ENCODE results near the gene NUP107. TPM values are rescaled to one million over a fixed set of nuclear protein-coding genes. Genes with fewer than 3 reads are reported as not detected.

The NUP107 gene
- total RNA-seq, 4 donors from 2014 or later: 36.1 to 83.6 (median 43.5) TPM

GRCh38 chr12:68761901-68762630 lies 75.3 kb downstream of the NUP107 start:
- no peak for DNase-seq
- Histone ChIP-seq H3K27ac (no peak overlapping the region), H3K36me3 (peaks cover 0 to 4% of the 10 kb centered on the region in 2 donors), H3K4me1 (no peaks in the 10 kb centered on the region), H3K27me3 (no peaks in the 10 kb centered on the region), H3K9me3 (no peaks in the 10 kb centered on the region), H3K4me3 (replicated peaks in 1 of 3) (no peak overlapping the region)
- intact Hi-C loops (cut with DNase I): no loop called here
- TF ChIP-seq POLR2A (IDR thresholded peaks at IDR 0.05): no peak
- TF ChIP-seq, protein P1, sequence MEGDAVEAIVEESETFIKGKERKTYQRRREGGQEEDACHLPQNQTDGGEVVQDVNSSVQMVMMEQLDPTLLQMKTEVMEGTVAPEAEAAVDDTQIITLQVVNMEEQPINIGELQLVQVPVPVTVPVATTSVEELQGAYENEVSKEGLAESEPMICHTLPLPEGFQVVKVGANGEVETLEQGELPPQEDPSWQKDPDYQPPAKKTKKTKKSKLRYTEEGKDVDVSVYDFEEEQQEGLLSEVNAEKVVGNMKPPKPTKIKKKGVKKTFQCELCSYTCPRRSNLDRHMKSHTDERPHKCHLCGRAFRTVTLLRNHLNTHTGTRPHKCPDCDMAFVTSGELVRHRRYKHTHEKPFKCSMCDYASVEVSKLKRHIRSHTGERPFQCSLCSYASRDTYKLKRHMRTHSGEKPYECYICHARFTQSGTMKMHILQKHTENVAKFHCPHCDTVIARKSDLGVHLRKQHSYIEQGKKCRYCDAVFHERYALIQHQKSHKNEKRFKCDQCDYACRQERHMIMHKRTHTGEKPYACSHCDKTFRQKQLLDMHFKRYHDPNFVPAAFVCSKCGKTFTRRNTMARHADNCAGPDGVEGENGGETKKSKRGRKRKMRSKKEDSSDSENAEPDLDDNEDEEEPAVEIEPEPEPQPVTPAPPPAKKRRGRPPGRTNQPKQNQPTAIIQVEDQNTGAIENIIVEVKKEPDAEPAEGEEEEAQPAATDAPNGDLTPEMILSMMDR (IDR thresholded peaks at IDR 0.05): no peak
- 79 to 84% methylated on average over 8 of the region's 8 CpGs for WGBS, 2 donors

DNA sequence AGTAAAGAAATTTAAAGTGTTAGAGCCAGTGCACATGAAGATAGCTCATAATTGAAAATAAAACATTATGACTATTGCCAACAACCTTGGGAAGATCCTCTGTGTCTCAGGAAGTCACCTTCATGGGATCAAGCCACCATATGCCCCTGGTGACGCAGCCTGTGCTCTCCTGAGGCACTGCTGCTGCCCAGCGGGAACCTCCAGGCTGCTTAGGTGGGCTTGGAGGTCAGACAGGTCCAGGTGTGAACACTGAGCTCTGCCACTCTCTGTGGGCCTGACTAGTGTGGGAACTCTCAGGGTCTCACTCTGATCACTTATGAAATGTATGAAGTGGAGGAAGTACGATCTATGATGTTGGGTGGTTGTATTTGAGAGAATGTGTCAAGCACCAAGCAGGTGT lies 75.9 kb downstream of the NUP107 start:
- WGBS, 2 donors: 90 to 95% methylated on average over 3 of the region's 3 CpGs
- H3K27ac ChIP-seq: no peak overlapping the region
- DNase-seq: no peak
- TF ChIP-seq, protein P1 (IDR thresholded peaks at IDR 0.05): no peak
- no peak for TF ChIP-seq POLR2A (IDR thresholded peaks at IDR 0.05)
- no peak overlapping the region for H3K4me3 ChIP-seq (replicated peaks in 1 of 3)
- peaks cover 0 to 4% of the 10 kb centered on the region in 2 donors for H3K36me3 ChIP-seq
- H3K27me3 ChIP-seq: no peaks in the 10 kb centered on the region
- no peaks in the 10 kb centered on the region for H3K9me3 ChIP-seq
- intact Hi-C loops (cut with DNase I): no loop called here
- no peaks in the 10 kb centered on the region for H3K4me1 ChIP-seq

DNA sequence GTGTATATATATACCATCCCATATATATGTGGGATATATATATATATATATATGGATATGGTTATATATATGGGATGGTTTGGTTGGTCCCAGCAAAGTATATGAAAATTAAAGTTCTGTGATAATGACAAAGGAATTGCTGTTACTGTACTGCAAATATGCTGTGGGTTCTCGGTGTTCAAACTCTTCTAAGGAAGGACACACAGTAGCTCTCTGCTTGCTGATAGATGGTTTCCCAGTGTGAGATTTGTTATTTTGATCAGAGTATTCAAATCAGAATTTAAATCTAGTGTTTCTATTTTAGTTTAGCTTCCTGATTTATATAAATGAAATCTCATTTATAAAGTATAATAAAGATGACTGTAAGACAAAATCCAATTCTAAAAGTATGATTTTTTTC lies 78.9 kb downstream of the NUP107 start:
- no peak overlapping the region for H3K27ac ChIP-seq
- H3K4me1 ChIP-seq: no peaks in the 10 kb centered on the region
- TF ChIP-seq POLR2A (IDR thresholded peaks at IDR 0.05): no peak
- TF ChIP-seq, protein P1 (IDR thresholded peaks at IDR 0.05): no peak
- DNase-seq: no peak
- 96 to 100% methylated on average over 1 of the region's 1 CpG for WGBS, 2 donors
- H3K9me3 ChIP-seq: no peaks in the 10 kb centered on the region
- no peaks in the 10 kb centered on the region for H3K27me3 ChIP-seq
- no peak overlapping the region for H3K4me3 ChIP-seq (replicated peaks in 1 of 3)
- intact Hi-C loops (cut with DNase I): no loop called here
- H3K36me3 ChIP-seq: peaks cover 0 to 4% of the 10 kb centered on the region in 2 donors

- peaks cover 0 to 4% of the 10 kb centered on the region in 2 donors for H3K36me3 ChIP-seq
- no peak for TF ChIP-seq POLR2A (IDR thresholded peaks at IDR 0.05)
- TF ChIP-seq, protein P1 (IDR thresholded peaks at IDR 0.05): no peak
- intact Hi-C loops (cut with DNase I): no loop called here
- WGBS, 2 donors: 86 to 94% methylated on average over 2 of the region's 2 CpGs
- H3K9me3 ChIP-seq: no peaks in the 10 kb centered on the region
- DNase-seq: no peak
- no peak overlapping the region for H3K27ac ChIP-seq
- H3K4me1 ChIP-seq: no peaks in the 10 kb centered on the region
- no peak overlapping the region for H3K4me3 ChIP-seq (replicated peaks in 1 of 3)
- no peaks in the 10 kb centered on the region for H3K27me3 ChIP-seq
Observed at GRCh38 chr12:68766646-68767045, 79.9 kb downstream of the NUP107 start.

DNA sequence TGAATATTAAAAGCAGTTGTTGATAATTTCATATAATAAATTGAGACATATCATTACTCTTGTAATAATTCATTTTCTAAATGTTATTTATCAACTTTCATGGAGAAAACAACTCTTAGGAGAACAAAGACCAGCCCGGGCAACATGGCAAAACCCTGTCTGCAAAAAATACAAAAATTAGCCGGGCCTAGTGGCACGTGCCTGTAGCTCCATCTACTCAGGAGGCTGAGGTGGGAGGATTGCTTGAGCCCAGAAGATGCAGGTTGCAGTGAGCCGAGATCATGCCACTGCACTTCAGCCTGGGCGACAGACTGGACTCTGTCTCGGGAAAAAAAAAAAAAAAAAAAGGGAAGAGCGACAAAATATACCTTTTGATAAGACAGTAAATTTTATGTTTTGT lies 80.4 kb downstream of the NUP107 start:
- no peak overlapping the region for H3K4me3 ChIP-seq (replicated peaks in 1 of 3)
- intact Hi-C loops (cut with DNase I): no loop called here
- TF ChIP-seq, protein P1 (IDR thresholded peaks at IDR 0.05): no peak
- no peak for TF ChIP-seq POLR2A (IDR thresholded peaks at IDR 0.05)
- no peak overlapping the region for H3K27ac ChIP-seq
- no peaks in the 10 kb centered on the region for H3K4me1 ChIP-seq
- 96 to 97% methylated on average over 7 of the region's 7 CpGs for WGBS, 2 donors
- peaks cover 0 to 4% of the 10 kb centered on the region in 2 donors for H3K36me3 ChIP-seq
- no peak for DNase-seq
- no peaks in the 10 kb centered on the region for H3K27me3 ChIP-seq
- no peaks in the 10 kb centered on the region for H3K9me3 ChIP-seq
